Immature natural killer cell (primary cell): ENCODE measurements around the gene KDM4B. TPM values are rescaled to one million over a fixed set of nuclear protein-coding genes. Genes with fewer than 3 reads are reported as not detected.

Experiments
- DNase-seq, 3 donors: peaks; one replicate each; pipeline ENCODE4 v3.0.0; 2022; ENCODE audit warnings: mixed read lengths in 1 of 3
- H3K27ac Mint-ChIP-seq, 6 donors: one replicate each; pipeline ENCODE4 v1.8.0; 2020; ENCODE audit warnings: mixed read lengths in 6 of 6, mild to moderate bottlenecking in 5 of 6, inconsistent platforms in 4 of 6, moderate library complexity in 3 of 6
- H3K27me3 Mint-ChIP-seq, 3 donors: one replicate each; pipeline ENCODE4 v1.8.0; 2020 to 2021; ENCODE audit warnings: low read depth in 3 of 3, mild to moderate bottlenecking in 3 of 3, mixed read lengths in 3 of 3, moderate library complexity in 3 of 3, inconsistent platforms in 1 of 3
- H3K36me3 Mint-ChIP-seq, 3 donors: one replicate each; pipeline ENCODE4 v1.8.0; 2020; ENCODE audit warnings: mixed read lengths in 3 of 3, inconsistent platforms in 2 of 3, mild to moderate bottlenecking in 2 of 3
- H3K4me1 Mint-ChIP-seq, 2 donors: one replicate each; pipeline ENCODE4 v1.8.0; 2020; ENCODE audit warnings: inconsistent platforms in 2 of 2, mild to moderate bottlenecking in 2 of 2, mixed read lengths in 2 of 2, moderate library complexity in 1 of 2
- H3K4me3 Mint-ChIP-seq, 5 donors: one replicate each; pipeline ENCODE4 v1.8.0; 2020; ENCODE audit warnings: mild to moderate bottlenecking in 5 of 5, mixed read lengths in 5 of 5, inconsistent platforms in 3 of 5, moderate library complexity in 3 of 5
- H3K9me3 Mint-ChIP-seq, 6 donors: one replicate each; pipeline ENCODE4 v1.8.0; 2020; ENCODE audit warnings: mild to moderate bottlenecking in 6 of 6, mixed read lengths in 6 of 6, inconsistent platforms in 4 of 6, moderate library complexity in 3 of 6
- polyA plus RNA-seq, 3 donors: library from polyadenylated mRNA; unstranded; fragments of 300-500 nt; fragmentation: Illumina TruSeq; gene quantifications; one replicate each; pipeline ENCODE4 v1.2.3, GENCODE V29; 2021

Gene KDM4B
- polyA plus RNA-seq, 3 donors from 2014 or later = 4.3 to 22.4 (median 6.7) TPM

GRCh38 chr19:5137571-5138124, 168.7 kb downstream of the KDM4B start:
- no peak for DNase-seq
- Mint-ChIP-seq H3K4me3 (no peak overlapping the region), H3K4me1 (peaks cover 28 to 34% of the 10 kb centered on the region in 2 donors)

GRCh38 chr19:5138606-5139582, 170.0 kb downstream of the KDM4B start:
- Mint-ChIP-seq H3K27ac (peak overlapping the region; percentile 83 to 99 (median 94)), H3K4me1 (peaks cover 37 to 44% of the 10 kb centered on the region in 2 donors), H3K4me3 (peak overlapping the region; percentile 77 to 92 (median 78)), H3K9me3 (peaks cover 0 to 5% (median 0%) of the 10 kb centered on the region in 6 donors), H3K36me3 (peaks cover 5 to 43% (median 13%) of the 10 kb centered on the region in 3 donors), H3K27me3 (peaks cover 18 to 30% (median 18%) of the 10 kb centered on the region in 3 donors)
- DNase-seq = peak; percentile 92 to 97 (median 93)

More at GRCh38 chr19:5137571-5138124, 168.7 kb downstream of the KDM4B start:
- H3K27me3 Mint-ChIP-seq = peaks cover 14 to 26% (median 18%) of the 10 kb centered on the region in 3 donors
- H3K9me3 Mint-ChIP-seq = peaks cover 0 to 5% (median 0%) of the 10 kb centered on the region in 6 donors
- H3K27ac Mint-ChIP-seq = peak overlapping the region in 1 of 6 donors; percentile 35
- peaks cover 5 to 39% (median 13%) of the 10 kb centered on the region in 3 donors for H3K36me3 Mint-ChIP-seq

DNA sequence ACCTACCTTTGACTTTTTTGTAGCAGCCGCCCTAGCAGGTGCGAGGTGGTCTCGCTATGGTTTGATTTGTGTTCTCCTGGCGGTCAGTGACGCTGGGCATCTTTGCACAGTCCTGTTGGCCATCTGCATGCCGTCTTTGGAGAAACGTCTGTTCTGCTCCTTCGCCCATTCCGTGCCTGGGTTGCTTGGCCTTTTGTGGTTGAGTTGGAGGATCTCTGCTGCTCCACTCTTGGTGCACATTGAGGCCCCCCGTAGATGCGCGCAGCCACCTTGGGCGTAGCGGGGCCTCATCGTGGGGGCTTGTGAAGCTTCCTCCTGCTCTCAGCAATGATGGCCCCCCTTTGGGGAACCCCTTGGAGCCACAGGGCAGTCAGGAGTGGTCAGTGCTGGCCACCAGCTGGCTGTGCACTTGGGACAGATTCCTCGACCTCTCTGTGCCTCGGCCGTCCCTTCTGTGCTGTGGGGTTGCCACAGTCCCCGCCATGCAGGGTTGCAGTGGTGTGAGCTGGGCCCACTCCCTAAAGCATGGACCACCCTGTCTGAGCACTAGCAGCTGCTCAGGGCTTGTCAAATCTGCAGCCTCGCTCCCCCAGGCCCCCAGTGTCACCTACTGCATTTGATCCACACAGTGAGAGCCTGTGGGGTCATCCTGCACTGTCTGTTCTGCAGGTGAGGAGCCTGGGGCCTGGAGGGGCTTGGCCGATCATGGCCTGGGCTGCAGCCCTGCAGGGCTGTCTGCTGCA, 170.8 kb downstream of the KDM4B start:
- H3K4me1 Mint-ChIP-seq = peaks cover 37 to 41% of the 10 kb centered on the region in 2 donors
- H3K4me3 Mint-ChIP-seq = peak overlapping the region; percentile 77 to 92 (median 78)
- peaks cover 1 to 37% (median 13%) of the 10 kb centered on the region in 3 donors for H3K36me3 Mint-ChIP-seq
- H3K9me3 Mint-ChIP-seq = peaks cover 0 to 5% (median 0%) of the 10 kb centered on the region in 6 donors
- peaks cover 18 to 30% (median 18%) of the 10 kb centered on the region in 3 donors for H3K27me3 Mint-ChIP-seq
- no peak for DNase-seq
- peak overlapping the region; percentile 83 to 99 (median 94) for H3K27ac Mint-ChIP-seq

DNA sequence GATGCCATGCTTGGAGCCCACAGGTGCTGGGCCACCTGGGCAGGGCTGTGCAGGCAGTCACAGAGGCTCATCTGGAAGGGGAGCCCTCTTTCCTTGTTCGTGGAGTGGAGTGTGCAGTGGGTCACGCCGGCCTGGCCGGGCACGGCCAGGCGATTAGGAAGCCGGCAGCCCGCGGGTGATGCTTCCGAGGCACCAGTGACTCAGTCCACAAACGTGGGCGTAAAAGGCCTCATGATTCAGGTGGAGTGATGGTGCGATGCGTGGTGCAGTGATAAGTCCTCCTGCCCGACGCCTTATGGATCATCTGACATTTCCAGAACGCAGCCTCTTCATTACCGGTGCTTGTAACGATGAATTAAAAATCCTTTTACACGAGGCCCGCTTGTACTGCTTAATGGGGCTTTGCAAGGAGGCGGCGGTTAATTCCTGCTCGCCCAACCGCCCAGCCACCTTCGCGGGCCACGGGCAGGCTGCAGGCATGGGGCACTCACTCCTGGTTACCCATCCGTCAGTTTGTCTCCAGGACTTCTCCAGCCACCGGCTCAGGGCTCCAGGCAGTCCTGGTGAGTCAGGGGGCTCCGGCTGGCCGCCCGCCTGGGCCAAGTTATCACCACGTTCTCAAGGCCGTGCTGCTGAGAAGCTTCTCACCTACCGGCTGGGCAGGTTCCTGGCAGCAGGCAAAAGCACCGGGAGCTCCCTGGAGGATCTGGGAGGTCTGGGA, 172.4 kb downstream of the KDM4B start:
- DNase-seq = no peak
- H3K27ac Mint-ChIP-seq = no peak overlapping the region
- H3K4me1 Mint-ChIP-seq = peaks cover 29 to 44% of the 10 kb centered on the region in 2 donors
- H3K9me3 Mint-ChIP-seq = peaks cover 0 to 5% (median 0%) of the 10 kb centered on the region in 6 donors
- H3K27me3 Mint-ChIP-seq = peaks cover 18 to 30% (median 20%) of the 10 kb centered on the region in 3 donors
- peaks cover 3 to 28% (median 17%) of the 10 kb centered on the region in 3 donors for H3K36me3 Mint-ChIP-seq
- H3K4me3 Mint-ChIP-seq = no peak overlapping the region

- H3K27ac Mint-ChIP-seq = no peak overlapping the region
- H3K4me1 Mint-ChIP-seq = peaks cover 29 to 49% of the 10 kb centered on the region in 2 donors
- H3K27me3 Mint-ChIP-seq = peaks cover 18 to 29% (median 20%) of the 10 kb centered on the region in 3 donors
- peaks cover 0 to 5% (median 0%) of the 10 kb centered on the region in 6 donors for H3K9me3 Mint-ChIP-seq
- H3K4me3 Mint-ChIP-seq = no peak overlapping the region
- no peak for DNase-seq
- H3K36me3 Mint-ChIP-seq = peaks cover 6 to 28% (median 20%) of the 10 kb centered on the region in 3 donors
Observed at GRCh38 chr19:5141850-5142724, 173.2 kb downstream of the KDM4B start.

- Mint-ChIP-seq H3K27ac (peak overlapping the region in 1 of 6 donors; percentile 49), H3K4me3 (no peak overlapping the region), H3K36me3 (peaks cover 8 to 29% (median 20%) of the 10 kb centered on the region in 3 donors), H3K9me3 (peaks cover 0 to 5% (median 0%) of the 10 kb centered on the region in 6 donors), H3K27me3 (peaks cover 18 to 28% (median 20%) of the 10 kb centered on the region in 3 donors), H3K4me1 (peaks cover 29 to 50% of the 10 kb centered on the region in 2 donors)
- no peak for DNase-seq
Observed at GRCh38 chr19:5142725-5143097, 173.8 kb downstream of the KDM4B start.

GRCh38 chr19:5143471-5144411, 174.8 kb downstream of the KDM4B start:
- Mint-ChIP-seq H3K4me3 (peak overlapping the region in 3 of 5 donors; percentile 28 to 58 (median 34)), H3K27ac (peak overlapping the region in 4 of 6 donors; percentile 58 to 78 (median 68)), H3K27me3 (peaks cover 15 to 20% (median 16%) of the 10 kb centered on the region in 3 donors), H3K9me3 (peaks cover 0 to 5% (median 0%) of the 10 kb centered on the region in 6 donors), H3K36me3 (peaks cover 8 to 24% (median 13%) of the 10 kb centered on the region in 3 donors), H3K4me1 (peaks cover 20 to 39% of the 10 kb centered on the region in 2 donors)
- peak in 2 of 3 donors; percentile 36 to 38 for DNase-seq

GRCh38 chr19:5144545-5145179, 175.7 kb downstream of the KDM4B start:
- Mint-ChIP-seq H3K4me3 (no peak overlapping the region), H3K27ac (no peak overlapping the region), H3K27me3 (peaks cover 6 to 14% (median 9%) of the 10 kb centered on the region in 3 donors), H3K9me3 (no peaks in the 10 kb centered on the region), H3K4me1 (peaks cover 11 to 30% of the 10 kb centered on the region in 2 donors), H3K36me3 (peaks cover 7 to 24% (median 11%) of the 10 kb centered on the region in 3 donors)
- DNase-seq = no peak

- H3K9me3 Mint-ChIP-seq = no peaks in the 10 kb centered on the region
- DNase-seq = no peak
- H3K36me3 Mint-ChIP-seq = peaks cover 7 to 21% (median 11%) of the 10 kb centered on the region in 3 donors
- H3K27ac Mint-ChIP-seq = no peak overlapping the region
- H3K4me1 Mint-ChIP-seq = peaks cover 8 to 21% of the 10 kb centered on the region in 2 donors
- peaks cover 2 to 11% (median 9%) of the 10 kb centered on the region in 3 donors for H3K27me3 Mint-ChIP-seq
- no peak overlapping the region for H3K4me3 Mint-ChIP-seq
Observed at GRCh38 chr19:5145521-5146511, 176.9 kb downstream of the KDM4B start.
